Islet precursor cell (in vitro differentiated cells): ENCODE data around the gene KDM1A.

ENCODE experiments used
- DNase-seq: peaks from one replicate; pipeline ENCODE4 v3.0.0-alpha.2; 2018

KDM1A gene

DNA sequence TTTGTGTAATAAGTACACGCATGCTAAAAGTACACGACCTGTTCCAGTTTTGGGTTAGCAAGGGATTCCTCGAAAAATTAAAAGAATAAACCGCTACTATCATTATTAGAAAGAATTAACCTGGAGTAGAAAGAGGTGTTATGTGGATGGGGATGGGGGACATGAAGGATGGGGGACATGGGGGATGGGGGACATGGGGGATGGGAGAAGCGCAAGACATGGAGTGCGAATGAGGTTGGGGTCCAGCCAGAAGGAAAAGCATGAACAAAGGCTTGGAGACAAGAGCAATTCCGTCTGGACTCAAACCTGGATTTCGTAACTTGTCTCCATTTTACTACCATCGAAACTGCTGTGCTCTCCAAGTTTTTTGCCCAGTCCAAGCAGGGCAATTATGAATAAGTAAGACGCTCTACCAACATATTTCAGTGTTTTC is 591 bp upstream of the KDM1A start:
- DNase-seq, result no peak

DNA sequence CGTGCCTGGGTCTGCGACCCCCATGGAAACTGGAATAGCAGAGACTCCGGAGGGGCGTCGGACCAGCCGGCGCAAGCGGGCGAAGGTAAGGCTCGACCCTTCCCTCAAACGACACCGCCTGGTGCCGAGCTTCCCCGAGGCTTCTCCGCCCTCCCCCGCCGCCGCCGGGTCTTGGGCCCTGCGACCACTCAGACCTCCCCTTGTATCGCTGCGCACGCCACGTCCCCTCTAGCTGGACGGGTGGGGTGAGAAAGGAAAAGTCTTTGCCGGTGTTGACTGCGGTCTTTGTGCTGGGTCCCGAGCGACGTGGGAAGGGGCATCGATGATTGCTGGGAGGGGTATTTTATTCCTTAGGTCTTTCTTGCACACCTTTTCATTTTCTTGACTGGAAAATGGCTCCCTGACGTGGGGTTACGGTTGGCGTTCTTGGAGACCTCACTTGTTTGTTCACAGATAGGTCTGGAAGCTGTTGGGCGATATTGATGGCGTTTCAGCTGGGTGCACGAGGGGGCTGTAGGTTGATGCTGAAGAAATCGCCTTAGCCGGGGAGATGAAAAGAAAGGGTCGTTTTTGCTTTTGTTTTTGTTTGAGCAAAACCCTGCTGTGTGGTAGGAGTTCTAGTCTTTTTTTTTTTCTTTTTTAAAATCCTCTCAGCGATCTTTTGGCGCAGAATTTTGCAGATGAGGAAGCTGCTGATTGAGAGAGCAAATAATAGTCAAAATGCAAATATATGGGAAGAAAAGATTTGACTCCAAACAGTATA is 776 bp downstream of the KDM1A start:
- peak; percentile 71 for DNase-seq

- DNase-seq, result no peak
These were observed 1.6 kb downstream of the KDM1A start for GRCh38 chr1:23020706-23021405.

DNA sequence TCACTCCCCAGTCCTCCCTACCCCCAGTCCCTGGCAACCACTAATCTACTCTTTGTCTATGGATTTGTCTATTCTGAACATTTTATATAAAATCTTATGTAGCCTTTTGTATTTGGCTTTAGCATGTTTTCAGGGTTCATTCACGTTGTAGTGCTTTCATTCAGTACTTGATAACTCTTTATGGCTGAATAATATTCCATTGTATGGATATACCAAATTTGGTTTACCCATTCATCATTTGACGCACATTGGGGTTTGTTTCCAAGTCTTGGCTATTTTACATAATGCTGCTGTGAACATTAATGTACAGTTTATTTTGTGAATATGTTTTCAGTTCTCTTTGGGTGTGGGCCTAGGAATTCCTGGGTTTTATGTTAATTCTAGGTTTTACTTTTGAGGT is 2.6 kb downstream of the KDM1A start:
- DNase-seq, result no peak

GRCh38 chr1:23023174-23023845 is 4.0 kb downstream of the KDM1A start:
- no peak for DNase-seq

GRCh38 chr1:23026568-23026967 is 7.3 kb downstream of the KDM1A start:
- DNase-seq, result no peak

GRCh38 chr1:23027352-23027907 is 8.2 kb downstream of the KDM1A start:
- no peak for DNase-seq

DNA sequence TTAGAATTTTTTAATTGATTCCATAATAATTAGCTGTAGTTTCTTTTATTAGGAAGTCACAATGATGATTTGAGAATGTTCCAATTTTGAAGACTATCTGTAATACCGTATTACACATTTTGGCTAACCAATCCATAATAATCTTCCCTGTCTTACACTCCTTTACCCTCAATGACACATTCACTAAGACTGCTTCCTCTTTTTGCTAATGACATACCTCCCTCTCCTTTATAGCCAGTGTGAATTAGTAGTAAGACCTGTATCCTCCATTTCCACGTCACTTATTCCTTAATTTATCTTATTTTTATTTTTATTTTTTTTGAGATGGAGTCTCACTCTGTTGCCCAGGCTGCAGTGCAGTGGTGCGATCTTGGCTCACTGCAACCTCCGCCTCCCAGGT is 10.1 kb downstream of the KDM1A start:
- DNase-seq, result no peak

DNA sequence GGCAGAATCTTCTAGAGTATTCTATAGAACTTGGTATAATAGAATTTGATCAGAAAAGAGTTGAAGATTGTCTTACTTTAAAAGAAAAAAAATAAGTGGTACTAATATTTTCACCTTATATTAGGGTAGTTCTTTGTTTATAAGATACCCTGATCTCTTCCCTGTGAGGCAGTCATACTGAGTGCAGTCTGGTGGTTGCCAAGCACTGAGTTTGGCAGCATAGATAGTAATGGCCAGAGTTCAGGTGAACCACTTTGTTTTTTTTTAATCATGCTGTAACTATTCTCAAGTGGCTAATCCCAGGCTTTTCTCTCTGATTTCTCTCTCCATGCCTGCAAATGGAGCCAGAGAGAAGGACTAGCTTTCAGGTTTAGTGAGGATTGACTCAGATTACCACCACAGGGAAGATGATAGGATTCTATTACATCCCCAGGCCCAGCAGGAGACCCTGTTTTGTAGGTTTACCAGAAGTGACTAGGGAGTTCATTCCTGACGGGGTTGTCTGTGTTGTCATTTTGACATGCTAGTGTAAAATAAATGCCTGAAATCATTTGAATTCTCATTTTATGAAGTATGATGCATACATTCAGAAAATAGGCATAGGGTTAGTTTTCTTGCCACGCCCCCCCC is 16.7 kb downstream of the KDM1A start:
- no peak for DNase-seq

- no peak for DNase-seq
These were observed 17.9 kb downstream of the KDM1A start for GRCh38 chr1:23037081-23037740.

- DNase-seq, result no peak
These were observed 20.1 kb downstream of the KDM1A start for GRCh38 chr1:23039308-23039826.

DNA sequence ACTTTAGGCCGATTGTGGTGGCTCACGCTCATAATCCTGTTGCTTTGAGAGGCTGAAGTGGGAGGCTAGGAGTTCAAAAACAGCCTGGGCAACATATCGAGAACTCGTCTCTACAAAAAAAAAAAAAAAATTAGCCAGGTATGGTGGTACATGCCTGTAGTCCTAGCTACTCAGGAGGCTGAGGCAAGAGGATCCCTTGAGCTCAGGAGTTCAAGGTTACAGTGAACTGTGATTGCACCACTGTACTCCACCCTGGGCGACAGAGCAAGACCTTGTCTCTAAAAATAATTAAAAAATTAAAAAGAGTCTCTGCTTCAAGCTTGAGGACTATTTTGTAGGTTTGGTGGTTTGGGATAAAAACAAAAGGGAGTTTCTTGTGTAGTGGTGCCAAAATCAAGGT is 21.2 kb downstream of the KDM1A start:
- no peak for DNase-seq

GRCh38 chr1:23044035-23044434 is 24.8 kb downstream of the KDM1A start:
- DNase-seq, result no peak

DNA sequence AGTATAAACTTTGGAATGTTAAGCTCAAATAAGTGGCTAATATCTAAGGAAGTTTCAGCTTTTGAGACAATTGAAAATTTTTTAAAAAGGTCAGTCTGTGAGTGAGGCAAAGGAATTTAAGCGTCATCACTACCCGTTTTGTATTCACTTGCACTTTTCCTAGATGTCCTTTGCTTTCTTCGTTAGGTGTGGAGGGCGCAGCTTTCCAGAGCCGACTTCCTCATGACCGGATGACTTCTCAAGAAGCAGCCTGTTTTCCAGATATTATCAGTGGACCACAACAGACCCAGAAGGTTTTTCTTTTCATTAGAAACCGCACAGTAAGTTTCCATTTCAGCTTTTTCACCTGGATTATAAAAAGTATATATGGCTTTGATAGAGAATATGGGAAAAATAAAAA is 30.9 kb downstream of the KDM1A start:
- no peak for DNase-seq

DNA sequence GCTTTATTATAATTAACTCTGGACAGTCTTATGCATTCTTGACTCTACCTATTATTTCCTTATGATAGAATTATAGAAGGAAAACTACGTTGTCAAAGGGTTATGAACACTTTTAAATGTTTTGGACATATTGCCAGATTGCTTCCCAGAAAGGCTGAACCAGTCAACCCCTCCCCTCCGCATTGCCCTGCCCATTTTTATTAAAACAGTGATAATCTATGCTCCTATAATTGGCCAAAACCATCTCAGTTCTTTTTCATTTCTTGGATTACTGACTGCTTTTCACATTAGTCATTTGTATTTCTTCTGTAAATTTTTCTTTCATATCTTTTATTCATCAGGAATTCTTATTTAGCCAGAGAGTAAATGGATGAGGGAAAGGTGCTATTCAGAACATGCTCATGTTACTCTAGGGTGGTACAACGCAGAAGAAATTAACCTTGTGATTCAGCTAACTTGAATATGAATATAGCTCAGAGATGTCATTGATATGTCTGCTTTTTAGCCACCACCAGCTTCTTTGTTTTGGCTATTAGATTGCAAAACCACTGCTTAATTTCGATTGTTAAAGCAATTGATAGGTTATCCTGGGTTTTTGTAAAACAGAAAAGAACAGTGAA is 32.1 kb downstream of the KDM1A start:
- no peak for DNase-seq

DNA sequence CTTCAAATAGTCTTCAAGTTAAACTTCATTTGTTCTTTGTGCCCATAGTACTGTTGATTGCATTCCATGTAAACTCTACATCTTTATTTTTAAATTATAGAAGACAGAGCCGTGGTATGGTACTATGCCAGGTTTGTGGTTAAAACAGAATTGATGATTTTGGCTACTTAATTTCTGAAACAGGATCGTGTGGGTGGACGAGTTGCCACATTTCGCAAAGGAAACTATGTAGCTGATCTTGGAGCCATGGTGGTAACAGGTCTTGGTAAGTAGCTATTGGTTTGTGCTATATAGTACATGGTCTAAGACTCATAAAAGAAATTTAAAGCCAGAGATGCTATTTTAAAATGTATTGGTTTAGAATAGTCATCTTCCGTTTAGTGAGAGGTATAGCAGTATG is 38.0 kb downstream of the KDM1A start:
- DNase-seq, result no peak

- DNase-seq, result no peak
These were observed 43.0 kb downstream of the KDM1A start for GRCh38 chr1:23062271-23062670.

DNA sequence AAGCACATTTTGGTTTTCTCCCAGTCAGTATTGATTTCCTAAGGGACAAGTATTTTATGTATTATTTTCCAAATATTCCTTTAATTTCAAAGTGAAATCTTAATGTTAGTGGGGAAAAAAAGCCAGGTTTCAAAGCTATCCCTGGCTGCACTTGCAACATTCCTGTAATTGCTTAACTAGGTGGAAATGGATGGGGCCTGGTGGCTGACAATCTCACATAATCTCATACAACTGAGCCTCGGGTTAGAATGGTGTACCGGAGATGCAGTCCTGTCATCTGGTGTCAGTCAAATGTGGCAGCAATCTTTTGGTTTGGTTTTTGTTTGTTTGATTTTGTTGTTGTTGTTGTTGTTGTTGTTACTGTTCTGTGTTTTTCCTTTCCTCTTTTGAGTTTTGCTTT is 46.1 kb downstream of the KDM1A start:
- no peak for DNase-seq

DNA sequence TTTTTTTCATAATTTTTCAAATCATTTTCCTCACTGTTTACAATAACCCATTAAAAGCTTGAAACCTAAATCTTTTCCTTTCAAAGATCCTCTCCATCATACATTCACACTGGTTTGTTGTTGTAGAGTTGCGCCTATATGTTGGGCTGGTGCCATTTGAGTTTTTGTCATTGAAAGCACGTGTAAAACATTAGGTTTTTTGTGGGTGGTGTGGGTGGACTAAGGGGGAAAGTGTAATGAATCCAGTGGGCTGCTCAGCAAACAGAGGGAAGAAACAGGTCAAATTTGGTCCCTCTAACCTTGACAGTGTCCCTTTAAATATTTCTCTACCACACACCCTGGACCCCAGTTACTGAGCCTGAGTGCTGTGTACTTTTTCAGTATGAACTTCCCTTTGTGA is 46.8 kb downstream of the KDM1A start:
- no peak for DNase-seq

DNA sequence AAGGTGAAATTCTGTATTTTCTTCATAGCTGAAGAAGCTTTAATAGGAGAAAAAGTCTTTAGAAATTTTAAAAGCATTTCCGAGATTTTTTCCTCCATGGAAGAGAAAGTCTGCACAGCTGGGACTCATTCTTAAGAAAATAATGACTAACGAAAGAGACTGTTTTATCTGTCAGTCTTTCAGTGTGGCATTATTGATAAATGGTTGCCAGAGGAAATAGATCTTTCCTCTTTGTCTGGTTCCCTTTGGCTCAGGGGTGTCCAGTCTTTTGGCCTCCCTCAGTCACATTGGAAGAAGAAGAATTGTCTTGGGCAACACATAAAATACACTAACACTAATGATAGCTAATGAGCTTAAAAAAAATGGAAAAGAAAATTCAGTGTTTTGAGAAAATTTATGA is 49.9 kb downstream of the KDM1A start:
- no peak for DNase-seq

GRCh38 chr1:23069675-23070074 is 50.4 kb downstream of the KDM1A start:
- no peak for DNase-seq

- no peak for DNase-seq
These were observed 54.7 kb downstream of the KDM1A start for GRCh38 chr1:23074012-23074411.
